HS-5 (cell line): Measurements from ENCODE around the gene ADRA2C.
"Not testable (repeated sequence)": the region's sequence is repeated elsewhere in the genome, so short reads cannot be mapped to it uniquely, and the experiment has no call there.

Source experiments
- DNase-seq: peaks from one replicate; pipeline ENCODE4 v3.0.0-alpha.2; 2012; ENCODE audit warnings: low read depth

ADRA2C gene

GRCh38 chr4:3813151-3814052 is 47.2 kb downstream of the ADRA2C start:
- DNase-seq: no peak

- DNase-seq: no peak
Measured at GRCh38 chr4:3814053-3814570, 47.9 kb downstream of the ADRA2C start.

- DNase-seq: not testable (repeated sequence)
Measured at GRCh38 chr4:3814838-3815237, 48.7 kb downstream of the ADRA2C start.

GRCh38 chr4:3816256-3816825 is 50.2 kb downstream of the ADRA2C start:
- DNase-seq: no peak

GRCh38 chr4:3816983-3817960 is 51.1 kb downstream of the ADRA2C start:
- DNase-seq: no peak
